Adipocyte (in vitro differentiated cells): ENCODE measurements around the gene ZNF462.

Experiments used
- DNase-seq: peaks from one replicate; pipeline ENCODE4 v3.0.0-alpha.2; 2015; ENCODE audit warnings: low read depth
- H3K27me3 ChIP-seq: replicated peaks from 2 replicates; pipeline ENCODE4 v1.7.0; 2013; ENCODE audit warnings: mild to moderate bottlenecking, low read length, moderate library complexity; ENCODE audit not compliant: control insufficient read depth, insufficient read depth
- H3K36me3 ChIP-seq: 2 replicates; pipeline ENCODE4 v1.7.0; 2013; ENCODE audit warnings: low read length, mild to moderate bottlenecking, moderate library complexity; ENCODE audit not compliant: control insufficient read depth, insufficient read depth, severe bottlenecking
- H3K4me1 ChIP-seq: 2 replicates; pipeline ENCODE4 v1.7.0; 2013; ENCODE audit warnings: mild to moderate bottlenecking, low read length, moderate library complexity; ENCODE audit not compliant: control insufficient read depth, insufficient read depth
- H3K4me3 ChIP-seq: 2 replicates; pipeline ENCODE4 v1.7.0; 2013; ENCODE audit warnings: mild to moderate bottlenecking, low read length, moderate library complexity
- H3K9ac ChIP-seq: 2 replicates; pipeline ENCODE4 v1.7.0; 2013; ENCODE audit warnings: mild to moderate bottlenecking, low read length, moderate library complexity
- H3K9me3 ChIP-seq: 2 replicates; pipeline ENCODE4 v1.7.0; 2013; ENCODE audit warnings: mild to moderate bottlenecking, low read length, moderate library complexity; ENCODE audit not compliant: control insufficient read depth

The ZNF462 gene

GRCh38 chr9:106862821-106863720 is at the start of gene ZNF462:
TSS of gene ZNF462 (plus strand) at chr9:106863166. CDS start at chr9:106923384, 60,218 bp downstream.
- Histone ChIP-seq H3K4me1 (peaks cover 26% of the 10 kb centered on the region), H3K27me3 (no peaks in the 10 kb centered on the region), H3K9ac (peak within 1 kb of the TSS; percentile 96), H3K36me3 (no peaks in the 10 kb centered on the region), H3K4me3 (peak within 1 kb of the TSS; percentile 96), H3K9me3 (no peaks in the 10 kb centered on the region)
- peak; percentile 85 for DNase-seq

GRCh38 chr9:106816524-106816923 is 46.4 kb upstream of the ZNF462 start:
- Histone ChIP-seq H3K4me1 (no peaks in the 10 kb centered on the region), H3K9ac (no peak overlapping the region), H3K36me3 (no peaks in the 10 kb centered on the region), H3K9me3 (no peaks in the 10 kb centered on the region), H3K27me3 (peaks cover 4% of the 10 kb centered on the region), H3K4me3 (no peak overlapping the region)
- no peak for DNase-seq

- H3K36me3 ChIP-seq = no peaks in the 10 kb centered on the region
- peaks cover 4% of the 10 kb centered on the region for H3K27me3 ChIP-seq
- no peak for DNase-seq
- no peaks in the 10 kb centered on the region for H3K4me1 ChIP-seq
- H3K9me3 ChIP-seq = no peaks in the 10 kb centered on the region
- H3K9ac ChIP-seq = no peak overlapping the region
- H3K4me3 ChIP-seq = no peak overlapping the region
Observed at GRCh38 chr9:106818034-106818433, 44.9 kb upstream of the ZNF462 start.

- Histone ChIP-seq H3K4me1 (no peaks in the 10 kb centered on the region), H3K9me3 (no peaks in the 10 kb centered on the region), H3K27me3 (no peaks in the 10 kb centered on the region), H3K4me3 (no peak overlapping the region), H3K9ac (no peak overlapping the region), H3K36me3 (no peaks in the 10 kb centered on the region)
- DNase-seq = peak; percentile 46
Observed at GRCh38 chr9:106820866-106821265, 42.1 kb upstream of the ZNF462 start.

- Histone ChIP-seq H3K4me3 (no peak overlapping the region), H3K9me3 (no peaks in the 10 kb centered on the region), H3K27me3 (no peaks in the 10 kb centered on the region), H3K4me1 (peaks cover 7% of the 10 kb centered on the region), H3K9ac (no peak overlapping the region), H3K36me3 (no peaks in the 10 kb centered on the region)
- no peak for DNase-seq
Observed at GRCh38 chr9:106828070-106828469, 34.9 kb upstream of the ZNF462 start.

GRCh38 chr9:106828965-106829364 is 34.0 kb upstream of the ZNF462 start:
- Histone ChIP-seq H3K27me3 (no peaks in the 10 kb centered on the region), H3K36me3 (no peaks in the 10 kb centered on the region), H3K4me3 (no peak overlapping the region), H3K9ac (no peak overlapping the region), H3K4me1 (peaks cover 7% of the 10 kb centered on the region), H3K9me3 (peaks cover 4% of the 10 kb centered on the region)
- DNase-seq = no peak

GRCh38 chr9:106829666-106830408 is 33.1 kb upstream of the ZNF462 start:
- peaks cover 7% of the 10 kb centered on the region for H3K4me1 ChIP-seq
- H3K27me3 ChIP-seq = no peaks in the 10 kb centered on the region
- peak; percentile 70 for DNase-seq
- H3K9me3 ChIP-seq = peaks cover 4% of the 10 kb centered on the region
- no peaks in the 10 kb centered on the region for H3K36me3 ChIP-seq
- no peak overlapping the region for H3K4me3 ChIP-seq
- no peak overlapping the region for H3K9ac ChIP-seq

- DNase-seq = peak; percentile 21
- Histone ChIP-seq H3K4me3 (no peak overlapping the region), H3K36me3 (no peaks in the 10 kb centered on the region), H3K4me1 (peaks cover 7% of the 10 kb centered on the region), H3K27me3 (no peaks in the 10 kb centered on the region), H3K9me3 (peaks cover 4% of the 10 kb centered on the region), H3K9ac (no peak overlapping the region)
Observed at GRCh38 chr9:106830527-106831150, 32.3 kb upstream of the ZNF462 start.

GRCh38 chr9:106834888-106835287 is 28.1 kb upstream of the ZNF462 start:
- Histone ChIP-seq H3K27me3 (no peaks in the 10 kb centered on the region), H3K9me3 (peaks cover 4% of the 10 kb centered on the region), H3K4me3 (no peak overlapping the region), H3K36me3 (no peaks in the 10 kb centered on the region), H3K9ac (no peak overlapping the region), H3K4me1 (peaks cover 3% of the 10 kb centered on the region)
- DNase-seq = no peak

- H3K4me3 ChIP-seq = no peak overlapping the region
- no peaks in the 10 kb centered on the region for H3K36me3 ChIP-seq
- no peaks in the 10 kb centered on the region for H3K27me3 ChIP-seq
- H3K9ac ChIP-seq = no peak overlapping the region
- DNase-seq = no peak
- peaks cover 4% of the 10 kb centered on the region for H3K9me3 ChIP-seq
- no peaks in the 10 kb centered on the region for H3K4me1 ChIP-seq
Observed at GRCh38 chr9:106835840-106836239, 27.1 kb upstream of the ZNF462 start.

- peak; percentile 12 for DNase-seq
- Histone ChIP-seq H3K27me3 (no peaks in the 10 kb centered on the region), H3K4me3 (no peak overlapping the region), H3K9ac (no peak overlapping the region), H3K4me1 (peaks cover 11% of the 10 kb centered on the region), H3K9me3 (no peaks in the 10 kb centered on the region), H3K36me3 (no peaks in the 10 kb centered on the region)
Observed at GRCh38 chr9:106843371-106843770, 19.6 kb upstream of the ZNF462 start.
